Adipocyte (in vitro differentiated cells): ENCODE results near the gene UGT2A1.

ENCODE experiments used
- DNase-seq: peaks from one replicate; pipeline ENCODE4 v3.0.0-alpha.2; 2015; ENCODE audit warnings: low read depth
- H3K27me3 ChIP-seq: replicated peaks from 2 replicates; pipeline ENCODE4 v1.7.0; 2013; ENCODE audit warnings: mild to moderate bottlenecking, low read length, moderate library complexity; ENCODE audit not compliant: control insufficient read depth, insufficient read depth
- H3K36me3 ChIP-seq: 2 replicates; pipeline ENCODE4 v1.7.0; 2013; ENCODE audit warnings: low read length, mild to moderate bottlenecking, moderate library complexity; ENCODE audit not compliant: control insufficient read depth, insufficient read depth, severe bottlenecking
- H3K4me1 ChIP-seq: 2 replicates; pipeline ENCODE4 v1.7.0; 2013; ENCODE audit warnings: mild to moderate bottlenecking, low read length, moderate library complexity; ENCODE audit not compliant: control insufficient read depth, insufficient read depth
- H3K4me3 ChIP-seq: 2 replicates; pipeline ENCODE4 v1.7.0; 2013; ENCODE audit warnings: mild to moderate bottlenecking, low read length, moderate library complexity
- H3K9ac ChIP-seq: 2 replicates; pipeline ENCODE4 v1.7.0; 2013; ENCODE audit warnings: mild to moderate bottlenecking, low read length, moderate library complexity
- H3K9me3 ChIP-seq: 2 replicates; pipeline ENCODE4 v1.7.0; 2013; ENCODE audit warnings: mild to moderate bottlenecking, low read length, moderate library complexity; ENCODE audit not compliant: control insufficient read depth

UGT2A1 gene

DNA sequence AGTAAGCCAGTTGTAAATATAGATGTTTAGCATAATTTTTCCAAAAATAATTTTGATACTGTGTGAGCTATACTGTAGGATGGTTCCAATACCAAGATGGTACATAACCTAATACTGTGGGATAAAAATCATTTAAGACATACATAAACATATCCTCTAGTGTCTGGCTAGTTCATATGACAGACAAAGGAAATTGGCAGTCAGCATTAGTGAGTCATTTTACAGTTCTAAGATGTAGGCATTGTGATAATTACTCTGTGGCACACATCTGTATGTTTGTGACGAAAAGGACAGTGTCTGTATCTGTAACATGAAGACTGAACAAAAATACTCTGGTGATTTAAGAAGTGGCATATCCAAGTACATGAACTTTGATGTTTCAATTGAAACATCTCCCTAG, 63.2 kb downstream of the UGT2A1 start:
- no peaks in the 10 kb centered on the region for H3K36me3 ChIP-seq
- DNase-seq, result no peak

DNA sequence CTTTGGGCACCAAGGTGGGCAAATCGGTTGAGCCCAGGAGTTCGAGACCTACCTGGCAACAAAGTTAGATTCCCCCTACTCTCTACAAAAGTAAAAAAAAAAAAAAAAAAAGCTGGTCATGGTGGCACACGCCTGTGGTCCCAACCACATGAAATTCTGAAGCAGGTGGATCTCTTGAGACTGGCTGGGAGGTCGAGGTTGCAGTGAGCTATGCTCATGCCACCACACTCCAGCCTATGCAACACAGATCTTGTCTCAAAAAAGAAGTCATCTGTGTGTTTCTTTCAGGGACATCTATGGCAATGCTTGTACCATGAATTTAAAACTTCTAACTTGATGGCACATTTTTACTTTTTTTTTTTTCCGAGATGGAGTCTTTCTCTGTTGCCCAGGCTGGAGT, 68.9 kb downstream of the UGT2A1 start:
- no peak overlapping the region for H3K4me3 ChIP-seq
- no peaks in the 10 kb centered on the region for H3K9me3 ChIP-seq
- H3K9ac ChIP-seq, result no peak overlapping the region
- DNase-seq, result no peak
- no peaks in the 10 kb centered on the region for H3K27me3 ChIP-seq
- H3K36me3 ChIP-seq, result no peaks in the 10 kb centered on the region
- no peaks in the 10 kb centered on the region for H3K4me1 ChIP-seq

More for the DNA sequence above, 63.2 kb downstream of the UGT2A1 start:
- Histone ChIP-seq H3K9me3 (no peaks in the 10 kb centered on the region), H3K4me1 (no peaks in the 10 kb centered on the region), H3K27me3 (no peaks in the 10 kb centered on the region), H3K4me3 (no peak overlapping the region), H3K9ac (no peak overlapping the region)

DNA sequence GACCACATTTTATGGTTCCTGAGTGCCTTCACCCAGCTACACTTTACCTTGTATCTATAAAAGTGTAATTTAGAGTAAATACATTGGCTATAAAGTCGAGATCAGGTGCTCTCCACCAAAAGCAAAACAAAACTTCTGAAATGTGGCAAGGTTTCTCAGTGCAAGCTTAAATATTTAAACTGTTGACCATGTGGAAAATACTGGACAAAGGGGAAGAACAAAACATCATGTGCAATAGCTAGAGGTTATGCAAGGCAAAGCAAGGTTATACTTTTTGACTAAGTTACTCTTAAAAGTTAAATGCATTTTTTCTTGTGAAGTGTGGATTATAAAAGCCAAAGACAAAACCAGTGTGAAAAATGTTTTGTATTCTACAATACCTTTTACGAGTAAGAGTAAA, 69.5 kb downstream of the UGT2A1 start:
- H3K4me3 ChIP-seq, result no peak overlapping the region
- H3K36me3 ChIP-seq, result no peaks in the 10 kb centered on the region
- DNase-seq, result no peak
- no peaks in the 10 kb centered on the region for H3K4me1 ChIP-seq
- H3K9ac ChIP-seq, result no peak overlapping the region
- no peaks in the 10 kb centered on the region for H3K9me3 ChIP-seq
- H3K27me3 ChIP-seq, result no peaks in the 10 kb centered on the region

DNA sequence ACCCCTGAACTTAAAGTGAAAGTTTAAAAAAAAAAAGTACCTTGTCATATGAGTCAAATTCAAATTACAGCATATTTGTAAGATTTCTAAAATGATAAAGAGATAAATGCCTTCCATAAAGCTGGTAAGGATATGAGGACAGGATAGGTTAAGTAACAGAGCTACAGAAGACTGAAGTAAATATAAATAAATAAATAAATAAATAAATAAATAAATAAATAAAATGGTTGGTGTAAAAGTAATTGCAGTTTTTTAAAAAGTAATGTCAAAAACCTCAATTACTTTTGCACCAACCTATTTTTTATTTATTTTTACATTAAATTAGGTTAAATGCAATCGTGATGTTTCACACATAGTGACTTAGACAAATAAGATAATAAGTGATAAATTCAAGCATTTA, 75.8 kb downstream of the UGT2A1 start:
- Histone ChIP-seq H3K36me3 (no peaks in the 10 kb centered on the region), H3K27me3 (no peaks in the 10 kb centered on the region)
- no peak for DNase-seq

DNA sequence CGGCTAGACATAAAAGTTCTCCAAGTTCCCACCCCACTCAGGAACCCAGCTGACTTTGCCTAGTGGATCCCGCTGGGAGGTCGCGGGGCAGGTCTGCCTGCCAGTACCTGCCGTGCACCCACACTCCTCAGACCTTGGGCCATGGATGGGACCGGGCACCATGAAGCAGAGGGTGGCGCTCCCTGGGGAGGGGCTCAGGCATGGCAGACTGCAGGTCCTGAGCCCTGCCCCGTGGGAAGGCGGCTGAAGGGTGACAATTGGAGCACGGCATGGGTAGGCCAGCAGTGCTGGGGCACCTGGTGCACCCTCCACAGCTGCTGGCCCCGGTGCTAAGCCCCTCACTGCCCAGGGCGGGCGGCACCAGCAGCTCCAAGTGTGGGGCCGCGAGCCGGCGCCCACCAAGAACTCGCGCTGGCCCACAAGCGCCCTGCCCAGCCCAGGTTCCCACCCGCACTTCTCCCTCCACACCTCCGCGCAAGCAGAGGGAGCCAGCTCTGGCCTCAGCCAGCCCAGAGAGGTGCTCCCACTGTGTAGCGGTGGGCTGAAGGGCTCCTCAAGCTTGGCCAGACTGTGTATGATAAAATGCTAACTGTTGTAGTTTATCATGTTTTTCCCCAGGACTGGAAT, 76.7 kb downstream of the UGT2A1 start:
- Histone ChIP-seq H3K9ac (no peak overlapping the region), H3K4me3 (no peak overlapping the region), H3K27me3 (no peaks in the 10 kb centered on the region), H3K4me1 (no peaks in the 10 kb centered on the region), H3K36me3 (no peaks in the 10 kb centered on the region), H3K9me3 (no peaks in the 10 kb centered on the region)
- DNase-seq, result no peak

More for the DNA sequence above, 75.8 kb downstream of the UGT2A1 start:
- Histone ChIP-seq H3K9ac (no peak overlapping the region), H3K4me3 (no peak overlapping the region), H3K4me1 (no peaks in the 10 kb centered on the region), H3K9me3 (no peaks in the 10 kb centered on the region)

DNA sequence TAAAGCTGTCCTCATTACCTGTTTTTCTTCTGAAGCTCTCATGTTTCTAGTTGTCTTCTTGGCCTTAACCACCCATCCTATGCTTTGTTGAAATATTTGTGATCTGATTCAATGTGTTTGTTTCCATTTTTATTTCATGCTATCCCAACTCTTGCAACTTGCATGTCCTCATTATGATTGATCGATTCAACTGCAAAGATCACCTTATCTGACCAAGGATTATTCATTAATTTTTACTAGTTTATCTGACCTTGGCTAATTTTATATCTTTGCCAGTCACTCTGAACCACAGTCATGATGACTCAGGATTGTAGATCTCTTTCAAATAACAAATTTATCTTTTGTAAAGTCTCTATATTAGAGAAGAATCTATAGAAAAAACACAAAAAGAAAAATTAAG, 84.3 kb downstream of the UGT2A1 start:
- Histone ChIP-seq H3K27me3 (no peaks in the 10 kb centered on the region), H3K4me1 (no peaks in the 10 kb centered on the region), H3K9me3 (no peaks in the 10 kb centered on the region), H3K36me3 (no peaks in the 10 kb centered on the region), H3K4me3 (no peak overlapping the region), H3K9ac (no peak overlapping the region)
- DNase-seq, result no peak

- Histone ChIP-seq H3K9ac (no peak overlapping the region), H3K36me3 (no peaks in the 10 kb centered on the region), H3K4me1 (no peaks in the 10 kb centered on the region), H3K27me3 (no peaks in the 10 kb centered on the region), H3K4me3 (no peak overlapping the region), H3K9me3 (no peaks in the 10 kb centered on the region)
- DNase-seq, result no peak
Measured at GRCh38 chr4:69563424-69563823, 89.6 kb downstream of the UGT2A1 start.

GRCh38 chr4:69549651-69550050, 103.4 kb downstream of the UGT2A1 start:
- no peak for DNase-seq
- H3K4me3 ChIP-seq, result no peak overlapping the region
- H3K36me3 ChIP-seq, result no peaks in the 10 kb centered on the region
- no peaks in the 10 kb centered on the region for H3K9me3 ChIP-seq
- no peak overlapping the region for H3K9ac ChIP-seq
- H3K27me3 ChIP-seq, result no peaks in the 10 kb centered on the region
- no peaks in the 10 kb centered on the region for H3K4me1 ChIP-seq

- no peak for DNase-seq
- H3K9ac ChIP-seq, result no peak overlapping the region
- no peaks in the 10 kb centered on the region for H3K4me1 ChIP-seq
- H3K4me3 ChIP-seq, result no peak overlapping the region
- no peaks in the 10 kb centered on the region for H3K36me3 ChIP-seq
- H3K9me3 ChIP-seq, result no peaks in the 10 kb centered on the region
- H3K27me3 ChIP-seq, result no peaks in the 10 kb centered on the region
Measured at GRCh38 chr4:69546134-69546765, 106.8 kb downstream of the UGT2A1 start.
